Dedifferentiated amniotic fluid mesenchymal stem cell (primary cell): ENCODE results near the gene TTLL10.
"Not testable (repeated sequence)": the region's sequence is repeated elsewhere in the genome, so short reads cannot be mapped to it uniquely, and the experiment has no call there.

ENCODE experiments used
- DNase-seq: peaks from one replicate; pipeline ENCODE4 v3.0.0-alpha.2; 2016; ENCODE audit errors: extremely low spot score

The TTLL10 gene

GRCh38 chr1:1187938-1188337 is 14.3 kb downstream of the TTLL10 start:
- DNase-seq, result no peak

- DNase-seq, result no peak
Observed at GRCh38 chr1:1189111-1189510, 15.4 kb downstream of the TTLL10 start.

- DNase-seq, result no peak
Observed at GRCh38 chr1:1191734-1192133, 18.1 kb downstream of the TTLL10 start.

- DNase-seq, result no peak
Observed at GRCh38 chr1:1194723-1195122, 21.0 kb downstream of the TTLL10 start.

GRCh38 chr1:1195726-1196125 is 22.0 kb downstream of the TTLL10 start:
- DNase-seq, result not testable (repeated sequence)

- no peak for DNase-seq
Observed at GRCh38 chr1:1196431-1197187, 22.9 kb downstream of the TTLL10 start.

- no peak for DNase-seq
Observed at GRCh38 chr1:1197188-1197500, 23.5 kb downstream of the TTLL10 start.

GRCh38 chr1:1197551-1198422 is 24.1 kb downstream of the TTLL10 start:
- DNase-seq, result no peak

- no peak for DNase-seq
Observed at GRCh38 chr1:1198423-1199140, 24.9 kb downstream of the TTLL10 start.

GRCh38 chr1:1199141-1199960 is 25.7 kb downstream of the TTLL10 start:
- DNase-seq, result no peak

GRCh38 chr1:1199961-1200875 is 26.5 kb downstream of the TTLL10 start:
- DNase-seq, result no peak

GRCh38 chr1:1200876-1201810 is 27.5 kb downstream of the TTLL10 start:
- DNase-seq, result no peak

GRCh38 chr1:1202831-1203560 is 29.3 kb downstream of the TTLL10 start:
- DNase-seq, result no peak

- DNase-seq, result no peak
Observed at GRCh38 chr1:1203561-1204424, 30.1 kb downstream of the TTLL10 start.

- no peak for DNase-seq
Observed at GRCh38 chr1:1204425-1204920, 30.8 kb downstream of the TTLL10 start.

- DNase-seq, result no peak
Observed at GRCh38 chr1:1204998-1205768, 31.5 kb downstream of the TTLL10 start.
